Stimulated activated CD8-positive, alpha-beta memory T cell treated with anti-CD3 and anti-CD28 coated beads, Interleukin-7, amount 100 ng/mL, for 1 hour (primary cell): Measurements from ENCODE around the gene EPN2.
"Not testable (repeated sequence)": the region's sequence is repeated elsewhere in the genome, so short reads cannot be mapped to it uniquely, and the experiment has no call there.

ENCODE experiments used
- DNase-seq, 2 donors: peaks; one replicate each; pipeline ENCODE4 v3.0.0-alpha.2; 2020; ENCODE audit warnings: low read depth in 2 of 2

The EPN2 gene

GRCh38 chr17:19268611-19269010 is 31.4 kb downstream of the EPN2 start:
- DNase-seq, result no peak

GRCh38 chr17:19269106-19269505 is 31.9 kb downstream of the EPN2 start:
- DNase-seq, result no peak

DNA sequence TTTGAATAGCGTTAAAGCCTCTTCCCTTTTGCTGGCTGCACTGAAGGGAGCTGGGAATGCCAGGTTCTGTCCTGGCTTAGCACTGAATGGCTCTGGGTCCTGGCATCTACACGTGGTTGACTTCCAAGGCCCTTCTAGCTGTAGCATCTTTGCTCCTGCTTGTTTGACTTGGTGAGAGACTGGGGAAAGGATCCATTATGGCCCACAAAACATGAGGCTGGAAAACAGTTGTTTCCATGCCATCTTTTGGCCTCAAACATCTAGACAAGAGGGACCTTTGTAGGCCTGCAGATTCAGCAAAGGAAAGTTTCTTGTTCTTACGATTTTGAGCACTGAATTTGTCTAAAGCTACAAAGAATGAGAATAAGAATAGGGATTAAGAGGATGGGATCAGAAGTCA is 32.5 kb downstream of the EPN2 start:
- DNase-seq, result no peak

DNA sequence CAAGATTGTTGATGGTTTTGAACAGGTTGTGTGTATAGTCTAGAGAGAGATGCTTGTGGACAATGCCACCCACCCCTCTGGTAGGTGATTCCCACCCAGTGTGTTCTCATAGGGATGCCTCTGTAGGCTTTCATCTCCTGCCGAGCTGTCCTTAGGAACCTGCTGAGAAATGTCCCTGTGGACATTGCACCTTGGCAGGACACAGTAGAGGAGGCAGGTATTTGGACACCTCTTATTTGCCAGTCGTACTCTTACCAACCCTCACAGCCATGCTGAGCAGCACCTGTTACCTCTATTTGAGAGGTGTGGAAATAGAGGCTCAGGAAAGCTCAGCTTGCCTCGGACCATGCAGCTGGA is 33.2 kb downstream of the EPN2 start:
- no peak for DNase-seq

GRCh38 chr17:19270704-19271611 is 33.8 kb downstream of the EPN2 start:
- no peak for DNase-seq

DNA sequence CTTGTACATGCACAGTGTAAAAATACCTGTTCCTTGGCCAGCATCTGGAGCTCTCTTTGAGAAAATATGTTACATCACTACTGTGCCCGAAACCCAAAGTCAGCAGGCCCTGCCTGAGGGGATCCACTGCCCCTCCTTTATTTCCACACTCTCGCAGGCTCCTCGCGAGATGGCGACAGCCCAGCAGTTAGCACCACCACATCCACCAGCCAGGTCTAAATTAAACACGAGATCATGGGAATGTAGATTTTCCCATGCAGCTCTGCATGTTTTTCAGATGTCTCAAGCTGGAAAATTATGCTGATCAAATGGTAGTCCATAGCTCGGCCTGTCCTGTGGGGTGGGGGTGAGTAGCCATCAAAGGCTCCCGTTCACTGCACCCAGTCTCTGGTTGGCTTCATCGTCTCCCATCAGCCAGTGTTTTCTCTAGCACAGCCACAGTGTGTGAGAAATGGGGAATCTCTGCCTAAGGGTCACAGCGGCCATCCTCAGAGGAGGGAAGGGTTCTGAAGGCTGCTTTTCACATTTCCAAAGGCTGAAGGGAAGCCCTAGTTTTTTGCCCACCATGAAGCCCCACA is 34.7 kb downstream of the EPN2 start:
- no peak for DNase-seq

- no peak for DNase-seq
Measured at GRCh38 chr17:19273731-19274130, 36.6 kb downstream of the EPN2 start.

DNA sequence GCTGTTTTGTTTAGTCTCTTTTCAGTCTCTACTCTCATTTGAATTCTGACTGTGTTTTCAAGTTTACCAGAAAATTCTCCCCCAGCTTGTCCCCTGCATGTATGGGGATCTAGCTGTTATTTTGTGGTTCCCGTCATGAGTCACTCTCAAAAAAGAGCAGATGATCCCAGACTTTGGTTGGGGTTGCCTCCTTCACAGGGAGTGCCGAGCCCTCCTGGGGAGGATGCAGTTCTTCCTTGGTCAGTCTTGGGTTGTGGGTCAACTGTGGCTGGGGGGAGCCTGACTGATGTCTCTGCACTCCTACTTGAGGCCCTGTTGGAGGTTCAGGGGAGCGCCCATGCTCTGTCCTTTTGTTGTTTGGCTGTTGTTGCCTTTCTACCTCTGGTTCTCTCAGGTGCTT is 37.7 kb downstream of the EPN2 start:
- no peak for DNase-seq

DNA sequence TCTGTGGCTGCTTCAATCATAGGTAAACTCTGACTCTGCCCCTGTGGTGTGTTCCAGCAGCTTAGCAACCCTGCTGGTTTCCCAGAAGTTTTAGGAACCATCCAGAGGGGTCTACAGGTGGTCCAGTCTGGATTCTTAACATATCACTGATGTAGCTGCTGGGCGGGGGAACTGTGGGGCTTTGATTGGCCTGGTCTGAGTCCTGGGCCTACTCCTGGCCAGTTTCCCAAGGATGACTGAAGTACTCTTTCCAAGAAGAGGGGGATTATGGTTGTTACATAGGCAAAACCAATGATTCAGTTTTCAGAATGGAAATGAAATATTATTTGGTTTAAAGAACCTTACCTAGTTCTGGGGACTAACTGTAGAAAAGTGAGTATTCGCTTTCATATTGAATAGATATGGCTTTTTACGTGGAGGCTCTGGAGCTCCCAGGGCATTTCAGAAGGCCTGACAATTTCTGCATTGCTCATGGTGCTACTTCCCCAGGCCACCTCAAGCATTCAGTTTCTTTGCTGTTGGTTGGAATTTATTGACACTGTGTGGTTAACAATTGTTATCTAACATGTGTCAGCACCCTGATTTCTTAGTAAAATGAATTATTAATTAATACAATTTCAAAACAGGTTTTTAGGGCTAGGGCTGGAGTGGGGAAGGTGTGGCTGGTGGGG is 38.4 kb downstream of the EPN2 start:
- no peak for DNase-seq

DNA sequence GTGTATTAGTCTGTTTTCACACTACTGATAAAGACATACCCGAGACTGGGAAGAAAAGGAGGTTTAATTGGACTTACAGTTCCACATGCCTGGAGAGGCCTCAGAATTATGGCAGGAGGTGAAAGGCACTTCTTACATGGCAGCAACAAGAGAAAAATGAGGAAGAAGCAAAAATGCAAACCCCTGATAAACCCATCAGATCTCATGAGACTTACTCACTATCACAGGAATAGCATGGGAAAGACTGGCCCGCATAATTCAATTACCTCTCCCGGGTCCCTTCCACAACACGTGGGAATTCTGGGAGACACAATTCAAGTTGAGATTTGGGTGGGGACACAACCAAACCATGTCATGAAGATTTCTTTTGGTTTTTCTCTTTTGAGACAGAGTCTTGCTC is 41.1 kb downstream of the EPN2 start:
- DNase-seq, result not testable (repeated sequence)

- no peak for DNase-seq
Measured at GRCh38 chr17:19278729-19279128, 41.6 kb downstream of the EPN2 start.

- DNase-seq, result no peak
Measured at GRCh38 chr17:19281161-19281560, 44.0 kb downstream of the EPN2 start.

DNA sequence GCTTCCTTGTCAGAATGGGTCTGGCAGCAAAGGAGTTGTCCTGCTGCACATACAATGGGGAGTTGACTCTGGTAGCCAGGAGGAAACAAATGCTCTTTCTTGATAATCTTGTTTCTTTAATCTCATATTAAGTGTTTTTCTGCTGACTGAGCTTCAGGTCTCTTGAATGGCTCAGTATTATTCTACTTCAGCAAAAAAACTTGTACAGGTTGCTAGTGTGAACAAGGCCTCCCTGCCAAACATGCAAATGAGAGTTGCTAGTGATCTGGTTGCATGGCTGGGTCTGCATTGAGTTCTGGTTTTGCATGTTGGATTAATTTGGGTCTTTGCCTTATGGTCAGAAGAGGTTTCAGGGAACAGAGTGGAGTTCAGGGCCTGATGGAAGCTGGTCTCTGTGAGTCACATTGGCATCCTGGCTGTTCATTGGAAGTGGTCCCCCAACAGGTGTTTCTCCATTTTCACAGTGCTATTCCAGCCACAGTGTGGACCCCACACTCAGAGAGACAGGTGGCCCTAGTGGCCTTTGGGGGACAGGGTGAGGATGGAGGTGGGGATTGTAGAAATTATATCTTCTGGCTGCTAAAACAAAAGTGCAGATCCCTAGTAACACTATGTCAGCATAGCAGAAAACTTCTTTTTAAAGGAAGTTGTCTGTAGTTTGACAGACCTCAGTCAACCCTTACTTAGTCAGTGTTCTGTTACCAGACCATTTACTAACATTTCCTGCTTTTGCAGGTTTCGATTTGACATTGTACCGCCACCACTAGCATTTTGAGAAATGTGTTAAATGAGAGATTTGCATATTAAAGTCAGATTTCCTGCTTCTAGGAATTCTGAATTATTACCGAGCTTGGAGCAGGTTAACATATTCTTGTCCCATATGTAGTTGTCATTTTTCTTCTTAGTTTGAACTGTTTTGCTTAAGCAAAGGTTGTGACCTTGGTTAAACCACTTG is 47.1 kb downstream of the EPN2 start:
- no peak for DNase-seq

DNA sequence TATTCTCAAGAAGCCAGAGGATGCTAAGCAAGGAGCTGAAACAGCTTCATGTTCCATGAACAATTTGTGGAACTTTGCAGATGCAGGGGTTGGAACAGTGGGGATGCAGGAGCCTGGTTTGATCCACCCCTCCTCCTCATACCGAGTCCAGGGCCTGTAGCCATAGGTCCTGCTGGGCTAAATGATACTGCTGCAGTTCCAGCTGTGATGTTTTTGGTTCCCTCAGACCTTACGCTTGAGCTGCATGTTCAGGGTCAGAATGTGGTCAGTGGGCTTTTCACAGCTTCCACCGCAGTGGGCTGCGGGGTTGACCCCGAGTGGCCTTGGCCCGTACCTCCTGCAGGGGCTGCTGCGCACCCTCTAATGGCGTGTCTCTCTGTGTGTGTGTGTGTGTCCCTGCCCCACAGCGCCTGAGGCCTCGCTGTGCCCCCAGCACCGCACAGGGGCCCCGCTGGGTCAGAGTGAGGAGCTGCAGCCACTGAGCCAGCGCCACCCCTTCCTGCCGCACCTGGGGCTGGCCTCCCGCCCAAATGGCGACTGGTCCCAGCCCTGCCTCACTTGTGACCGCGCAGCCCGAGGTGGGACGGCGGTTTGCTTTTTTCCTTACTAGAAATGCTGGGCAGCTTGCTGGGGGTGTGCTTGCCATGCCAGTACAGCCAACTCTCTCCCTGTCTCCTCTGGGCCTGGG is 48.2 kb downstream of the EPN2 start:
- DNase-seq, result no peak

DNA sequence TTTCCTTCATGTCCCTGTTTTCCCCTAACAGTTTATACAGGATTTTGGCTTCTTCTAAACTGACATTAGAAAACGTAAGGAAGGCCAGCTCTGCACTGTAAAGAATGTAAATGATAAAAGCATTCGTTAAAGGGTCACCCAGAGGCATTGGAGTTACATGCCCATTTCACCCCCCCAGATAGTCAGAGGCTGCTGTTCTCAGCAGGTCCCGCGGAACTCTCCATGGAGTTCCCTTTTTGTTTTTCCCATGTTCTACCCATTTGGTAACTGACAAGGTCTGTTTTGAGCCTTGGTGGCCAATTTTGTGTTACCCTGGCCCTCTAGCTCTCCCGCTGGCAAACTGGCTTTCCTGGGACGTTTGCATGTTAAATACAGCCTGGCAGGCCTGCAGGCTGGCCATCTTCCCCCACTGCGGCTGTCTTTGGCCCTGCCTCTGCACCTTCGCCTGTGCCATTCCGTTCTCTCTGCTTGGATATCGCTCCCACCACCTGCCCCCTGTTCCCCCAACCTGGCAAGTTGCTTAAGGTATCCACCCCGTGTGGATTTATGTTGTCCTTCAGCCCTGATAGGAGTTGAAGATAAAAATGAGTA is 49.7 kb downstream of the EPN2 start:
- DNase-seq, result no peak

GRCh38 chr17:19287651-19288050 is 50.5 kb downstream of the EPN2 start:
- DNase-seq, result no peak

DNA sequence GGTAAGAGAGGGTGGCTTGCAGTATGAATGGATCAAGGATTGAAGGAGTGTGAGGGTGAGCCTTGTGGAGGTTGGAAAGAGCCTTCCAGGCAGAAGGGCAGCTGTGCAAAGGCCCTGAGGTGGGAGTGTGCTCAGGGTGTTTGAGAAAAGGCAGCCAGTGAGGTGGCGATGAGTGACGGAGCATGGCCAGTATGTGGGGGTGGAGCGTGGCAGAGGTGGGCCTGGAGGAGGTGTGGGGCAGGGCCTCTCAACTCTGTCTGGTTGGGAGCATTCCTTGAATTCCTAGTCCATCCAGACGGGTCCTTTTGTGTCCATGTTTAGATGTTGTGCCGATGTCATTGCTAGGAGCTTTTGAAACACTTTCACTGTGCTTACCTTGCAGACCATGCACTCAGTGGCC is 51.3 kb downstream of the EPN2 start:
- DNase-seq, result no peak

- DNase-seq, result no peak
Measured at GRCh38 chr17:19290066-19290705, 53.0 kb downstream of the EPN2 start.

DNA sequence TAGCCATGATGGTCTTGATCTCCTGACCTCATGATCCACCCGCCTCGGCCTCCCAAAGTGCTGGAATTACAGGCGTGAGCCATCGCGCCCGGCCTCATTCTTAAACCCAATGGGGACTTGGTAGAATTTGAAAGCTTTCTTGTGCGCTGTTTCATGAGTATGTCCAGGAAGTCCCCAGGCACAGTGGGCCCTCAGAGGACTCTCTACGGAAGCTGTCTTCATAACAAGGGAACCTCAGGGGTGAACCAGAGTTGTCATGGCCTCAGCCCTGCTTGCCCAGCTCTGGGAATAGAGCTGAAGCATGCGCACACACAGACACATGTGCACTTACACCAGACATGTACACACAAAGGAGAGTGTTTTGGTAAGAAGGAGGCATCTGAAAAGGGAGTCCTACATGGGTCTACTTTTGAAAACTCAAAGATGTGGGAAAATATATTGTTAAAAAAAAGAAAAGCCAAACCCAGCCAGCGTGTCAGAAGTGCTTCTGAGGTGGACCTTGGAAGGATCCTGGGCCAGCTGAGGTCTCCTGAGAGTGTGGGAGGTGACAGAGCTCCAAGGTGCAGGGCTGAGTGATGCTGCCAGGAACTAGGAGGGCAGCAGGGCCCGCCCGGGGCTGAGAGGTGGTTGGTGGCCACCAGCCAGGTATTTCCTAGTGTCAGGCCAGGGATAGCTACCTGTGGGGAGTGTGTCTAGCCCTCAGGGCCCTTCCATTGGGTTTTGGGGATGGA is 54.6 kb downstream of the EPN2 start:
- DNase-seq, result no peak

DNA sequence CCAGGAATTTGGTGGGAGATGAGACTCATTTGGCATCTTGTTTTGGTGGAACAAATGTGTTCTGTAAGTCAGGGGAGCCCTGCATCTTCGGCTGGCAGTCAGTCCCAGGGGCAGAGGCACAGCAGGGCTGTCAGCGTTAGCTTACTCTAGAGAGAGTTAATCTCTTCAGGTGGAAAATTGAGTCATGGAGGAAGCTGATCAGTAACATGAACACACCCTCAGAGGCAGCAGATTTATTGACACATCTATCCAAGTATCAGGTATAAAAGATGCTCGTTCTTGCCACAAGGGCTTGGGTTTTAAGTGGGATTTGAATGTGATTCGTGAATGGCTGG is 55.2 kb downstream of the EPN2 start:
- DNase-seq, result no peak
